LHCN-M2 (cell line): ENCODE data around the gene RAD54L2. TPM values are rescaled to one million over a fixed set of nuclear protein-coding genes. Genes with fewer than 3 reads are reported as not detected.
"Not testable (repeated sequence)": the region's sequence is repeated elsewhere in the genome, so short reads cannot be mapped to it uniquely, and the experiment has no call there.

ENCODE experiments used
- DNase-seq: peaks from one replicate; pipeline ENCODE4 v3.0.0-alpha.2; 2012; ENCODE audit warnings: low read depth
- polyA plus RNA-seq: library from polyadenylated mRNA; unstranded; fragments of >200 nt; gene quantifications from one replicate; pipeline ENCODE4 v1.2.1, GENCODE V29; 2012; ENCODE audit warnings: missing spikeins
- total RNA-seq: library from RNA; depleted of rRNA; stranded (reverse); fragments of >200 nt; gene quantifications from 2 replicates; pipeline ENCODE4 v1.2.3, GENCODE V29; 2014; rRNA removed

Gene RAD54L2
- total RNA-seq: 11.5 and 13.5 TPM in 2 replicates
- 5.3 TPM for polyA plus RNA-seq

DNA sequence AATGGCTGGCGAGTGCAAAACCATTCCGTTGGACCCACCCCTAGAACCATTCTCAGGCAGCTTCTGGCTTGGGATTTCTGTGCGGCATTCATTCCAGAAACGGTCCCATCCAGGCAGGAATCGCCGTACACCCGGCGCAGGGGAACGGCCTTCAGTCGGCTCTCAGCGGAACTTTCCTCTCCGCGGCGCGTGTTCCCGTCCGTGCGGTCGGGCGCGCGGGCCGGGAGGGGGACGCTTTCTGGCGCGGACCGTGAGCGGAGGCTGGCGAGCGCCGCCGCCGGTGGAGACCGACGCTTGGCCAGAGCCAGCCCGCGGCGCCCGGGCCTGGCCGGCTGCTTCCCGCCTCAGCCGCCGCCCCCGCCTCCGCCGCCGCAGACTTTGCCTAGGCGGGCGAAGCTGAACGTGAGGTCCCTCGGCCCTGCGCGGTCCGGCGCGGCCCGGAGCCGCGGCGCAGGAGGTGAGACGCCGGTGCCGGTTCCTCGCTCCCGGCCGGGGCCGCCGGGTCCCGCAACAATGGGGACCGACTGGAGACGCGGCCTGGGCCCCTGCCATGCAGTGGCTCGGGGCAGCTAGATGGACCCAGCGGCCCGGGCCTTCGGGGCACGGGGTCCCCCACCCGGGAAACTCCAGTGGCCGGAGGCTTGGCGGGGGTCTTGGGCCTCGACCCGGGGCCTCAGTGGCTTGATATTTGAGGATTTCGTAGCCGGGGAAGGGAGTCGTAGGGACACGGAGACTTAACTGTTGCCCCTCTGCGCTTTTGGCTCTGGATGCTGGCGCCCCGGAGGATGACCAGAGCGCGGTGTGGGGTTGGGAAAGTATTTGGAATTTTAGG lies at the start of gene RAD54L2:
RAD54L2 (plus strand) TSS at position 261 of the 832 bp plus-strand sequence. CDS start 51,702 bp downstream, outside the sequence.
- peak; percentile 79 for DNase-seq

GRCh38 chr3:51498876-51499738 lies 39.4 kb upstream of the RAD54L2 start:
- peak; percentile 91 for DNase-seq

DNA sequence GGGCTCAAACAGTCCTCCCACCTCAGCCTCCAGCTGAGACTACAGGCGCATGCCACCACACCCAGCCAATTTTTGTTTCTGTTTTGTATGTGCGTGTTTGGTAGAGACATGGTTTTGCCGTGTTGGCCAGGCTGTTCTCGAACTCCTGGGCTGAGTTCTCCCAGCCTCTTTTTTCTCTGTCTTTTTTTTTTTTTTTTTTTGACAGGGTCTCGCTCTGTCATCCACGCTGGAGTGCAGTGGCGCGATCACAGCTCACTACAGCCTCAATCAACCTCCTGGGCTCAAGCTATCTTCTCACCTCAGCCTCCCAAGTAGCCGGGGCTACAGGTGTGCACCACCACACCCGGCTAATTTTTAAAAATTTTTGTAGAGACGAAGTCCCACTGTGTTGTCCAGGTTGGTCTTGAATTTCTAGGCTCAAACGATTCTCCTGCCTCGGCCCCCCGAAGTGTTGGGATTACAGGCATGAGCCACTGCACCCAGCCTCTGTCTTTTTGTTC lies 37.8 kb upstream of the RAD54L2 start:
- DNase-seq: no peak

GRCh38 chr3:51501833-51502561 lies 36.5 kb upstream of the RAD54L2 start:
- peak; percentile 62 for DNase-seq

DNA sequence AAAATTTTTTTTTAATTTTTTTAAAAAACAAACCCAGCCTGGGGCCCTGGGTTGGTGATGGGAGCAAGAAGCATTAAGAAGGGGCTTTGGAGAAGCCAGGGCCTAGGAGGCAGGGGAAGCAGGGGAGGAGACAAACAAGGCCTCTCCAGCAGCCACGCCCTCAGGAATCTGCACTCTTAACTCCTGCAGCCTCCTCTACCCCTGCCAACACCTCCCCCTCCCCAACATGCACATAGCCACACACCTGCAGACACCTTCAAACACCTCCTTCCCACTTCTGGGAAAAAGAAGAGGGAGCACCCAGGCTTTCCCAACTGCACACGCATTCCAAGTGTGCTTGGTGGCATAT lies 36.0 kb upstream of the RAD54L2 start:
- no peak for DNase-seq

- no peak for DNase-seq
These were observed 35.5 kb upstream of the RAD54L2 start for GRCh38 chr3:51503007-51503406.

- DNase-seq: no peak
These were observed 30.3 kb upstream of the RAD54L2 start for GRCh38 chr3:51508255-51508654.

DNA sequence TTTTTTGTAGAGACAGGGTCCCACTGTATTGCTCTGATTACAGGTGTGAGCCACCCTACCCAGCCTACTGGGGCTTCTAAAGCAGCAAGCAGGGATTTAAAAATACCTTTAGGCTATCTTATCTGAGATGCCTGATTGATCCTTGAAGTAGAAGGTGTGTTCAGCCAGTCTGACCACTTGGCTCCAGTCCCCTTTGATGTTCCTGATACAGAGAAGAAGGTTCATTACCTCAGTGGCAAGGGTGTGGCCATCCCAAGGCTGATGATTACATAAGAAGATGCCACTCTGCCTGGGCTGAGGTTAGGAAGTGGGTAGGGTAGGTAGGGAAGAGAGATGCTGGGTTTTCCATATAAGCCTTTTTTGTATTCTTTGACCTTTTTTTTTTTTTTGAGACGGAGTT lies 27.5 kb upstream of the RAD54L2 start:
- no peak for DNase-seq

- DNase-seq: no peak
These were observed 24.3 kb upstream of the RAD54L2 start for GRCh38 chr3:51514210-51514609.

DNA sequence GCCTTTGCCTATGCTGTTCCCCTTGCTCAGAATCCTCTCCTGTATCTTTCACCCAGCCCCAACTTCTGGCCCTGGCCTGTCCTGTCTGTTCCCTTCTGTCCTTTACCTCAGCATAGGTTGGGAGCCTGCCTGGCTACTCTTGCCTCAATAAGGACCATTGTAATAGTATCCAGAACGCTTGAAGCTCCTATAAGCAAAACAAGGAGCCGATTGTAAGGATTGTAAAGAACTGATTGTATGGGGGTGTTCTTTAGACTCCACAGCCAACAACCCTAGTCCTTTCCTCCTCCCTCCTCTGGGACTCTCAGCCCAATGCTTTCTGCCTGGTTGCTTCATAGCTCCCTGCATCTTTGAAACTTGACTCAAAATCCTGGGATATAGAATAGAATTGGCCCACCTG lies 18.7 kb upstream of the RAD54L2 start:
- no peak for DNase-seq

DNA sequence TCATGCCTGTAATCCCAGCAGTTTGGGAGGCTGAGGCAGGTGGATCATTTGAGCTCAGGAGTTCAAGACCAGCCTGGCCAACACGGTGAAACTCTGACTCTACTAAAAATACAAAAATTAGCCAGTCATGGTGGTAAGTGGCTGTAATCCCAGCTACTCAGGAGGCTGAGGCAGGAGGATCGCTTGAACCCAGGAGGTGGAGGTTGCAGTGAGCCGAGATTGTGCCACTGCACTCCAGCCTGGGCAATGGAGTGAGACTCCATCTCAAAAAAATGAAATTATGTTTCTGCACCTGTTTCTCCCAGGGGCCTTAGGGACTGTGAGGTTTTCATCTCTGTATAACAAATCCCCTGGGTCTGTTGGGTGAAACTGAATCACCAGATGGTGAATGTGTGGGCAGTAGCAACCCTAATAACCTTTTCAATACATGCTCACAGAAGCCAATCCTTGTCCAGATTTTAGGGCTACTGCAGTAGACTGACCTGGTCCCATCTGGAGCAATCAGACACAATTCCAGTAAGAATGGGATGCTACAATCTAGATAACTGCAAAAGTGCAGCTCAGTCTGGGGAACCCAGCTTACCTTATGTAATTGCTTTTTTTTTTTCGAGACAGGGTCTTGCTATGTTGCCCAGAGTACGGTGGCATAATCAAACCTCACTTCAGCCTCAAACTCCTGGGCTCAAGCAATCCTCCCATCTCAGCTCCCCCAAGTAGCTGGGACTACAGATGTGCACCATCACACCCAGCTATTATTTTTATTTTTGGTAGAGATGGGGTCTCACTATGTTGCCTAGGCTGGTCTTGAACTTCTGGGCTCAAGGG lies 17.4 kb upstream of the RAD54L2 start:
- not testable (repeated sequence) for DNase-seq

DNA sequence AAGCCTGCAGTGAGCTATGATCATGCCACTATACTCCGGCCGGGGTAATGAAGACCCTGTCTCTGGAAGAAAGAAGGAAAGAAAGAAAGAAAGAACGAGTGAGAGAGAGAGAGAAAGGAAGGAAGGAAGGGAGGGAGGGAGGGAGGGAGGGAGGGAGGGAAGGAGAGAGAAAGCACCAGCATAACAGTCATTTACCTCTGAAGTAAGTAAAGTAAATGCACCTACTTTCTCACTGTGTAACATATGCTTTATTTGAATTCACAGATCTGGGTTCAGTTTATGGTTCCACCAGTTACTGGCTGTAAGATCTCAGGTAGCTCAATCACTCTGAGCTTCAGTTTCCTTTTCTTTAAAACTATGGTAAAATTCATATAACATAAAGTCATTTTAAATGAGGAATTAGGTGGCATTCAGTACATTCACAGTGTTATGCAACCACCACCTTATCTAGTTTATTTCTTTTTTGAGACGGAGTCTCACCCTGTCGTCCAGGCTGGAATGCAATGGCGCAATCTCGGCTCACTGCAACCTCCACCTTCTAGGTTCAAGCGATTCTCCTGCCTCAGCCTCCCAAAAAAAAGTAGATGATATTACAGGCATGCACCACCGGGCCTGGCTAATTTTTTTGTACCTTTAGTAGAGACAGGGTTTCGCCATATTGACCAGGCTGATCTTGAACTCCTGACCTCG lies 16.1 kb upstream of the RAD54L2 start:
- DNase-seq: no peak

DNA sequence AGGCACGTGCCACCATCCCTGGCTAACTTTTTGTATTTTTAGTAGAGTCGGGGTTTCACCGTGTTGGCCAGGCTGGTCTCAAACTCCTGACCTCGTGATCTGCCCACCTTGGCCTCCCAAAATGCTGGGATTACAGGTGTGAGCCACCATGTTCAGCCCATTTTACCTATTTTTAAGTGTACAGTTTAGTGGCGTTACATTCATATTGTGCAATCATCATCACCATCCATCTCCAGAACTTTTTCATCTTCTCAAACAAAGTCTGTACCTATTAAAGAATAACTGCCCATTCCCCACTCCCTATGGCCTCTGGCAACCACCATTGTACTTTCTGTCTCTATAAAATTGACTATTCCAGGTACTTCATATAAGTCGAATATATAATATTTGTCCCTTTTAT lies 13.6 kb upstream of the RAD54L2 start:
- DNase-seq: not testable (repeated sequence)

DNA sequence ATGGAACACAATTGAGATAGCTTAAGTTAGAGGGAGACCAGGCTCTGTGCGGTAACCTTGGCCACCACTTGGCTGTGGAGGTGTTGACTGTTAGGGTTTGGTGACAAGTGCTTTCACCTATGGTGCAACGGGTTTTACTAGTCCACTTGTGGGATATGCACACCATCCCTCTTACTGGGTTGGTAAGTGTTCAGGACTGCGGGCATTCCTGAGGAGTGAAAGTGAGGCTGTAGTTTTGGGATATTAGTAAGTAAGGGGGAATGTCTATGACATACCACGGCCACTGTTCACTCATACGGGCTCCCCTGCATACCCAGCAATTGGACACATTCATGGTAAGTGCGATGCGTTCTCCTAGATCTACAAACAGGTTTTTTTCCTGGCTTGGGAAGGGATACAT lies 8.0 kb upstream of the RAD54L2 start:
- DNase-seq: no peak

DNA sequence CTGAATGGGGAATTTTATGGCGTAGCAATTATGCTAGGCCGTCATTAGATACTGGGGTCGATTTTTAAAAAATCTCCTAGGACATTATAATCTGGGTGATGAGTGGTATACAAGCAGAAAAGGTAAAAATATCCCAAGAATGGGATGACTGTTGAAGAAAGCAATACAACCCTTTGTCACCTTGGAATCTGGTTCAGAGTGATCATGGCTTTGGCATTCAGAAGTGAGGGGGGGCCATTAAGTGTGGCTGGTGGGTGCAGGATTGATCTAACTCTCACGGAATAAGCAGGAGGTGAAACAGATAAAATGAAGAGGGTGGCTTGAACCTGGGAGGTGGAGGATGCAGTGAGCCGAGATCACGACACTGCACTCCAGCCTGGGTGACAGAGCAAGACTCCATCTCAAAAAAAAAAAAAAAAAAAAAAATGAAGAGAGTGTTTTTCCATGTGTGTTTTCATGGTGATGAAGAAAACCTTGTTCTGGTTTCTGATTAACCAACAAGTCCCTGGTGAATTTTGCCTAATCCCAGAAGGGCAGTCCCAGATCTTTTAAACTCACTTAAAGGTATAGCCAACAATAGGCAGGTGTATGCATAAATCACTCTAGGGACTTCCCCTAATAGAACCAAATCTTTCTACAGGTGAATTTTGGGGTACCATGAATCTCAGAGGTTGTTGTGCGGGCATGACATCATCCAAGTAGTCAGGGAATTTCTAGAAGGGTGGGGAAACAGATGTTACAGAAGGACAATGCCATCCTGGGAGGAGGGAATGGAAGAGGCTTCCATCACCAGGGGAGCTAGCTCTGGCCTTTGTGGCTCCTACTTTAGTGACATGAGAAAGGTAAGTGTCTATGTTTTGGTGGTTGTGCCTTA lies 3.1 kb upstream of the RAD54L2 start:
- DNase-seq: no peak

DNA sequence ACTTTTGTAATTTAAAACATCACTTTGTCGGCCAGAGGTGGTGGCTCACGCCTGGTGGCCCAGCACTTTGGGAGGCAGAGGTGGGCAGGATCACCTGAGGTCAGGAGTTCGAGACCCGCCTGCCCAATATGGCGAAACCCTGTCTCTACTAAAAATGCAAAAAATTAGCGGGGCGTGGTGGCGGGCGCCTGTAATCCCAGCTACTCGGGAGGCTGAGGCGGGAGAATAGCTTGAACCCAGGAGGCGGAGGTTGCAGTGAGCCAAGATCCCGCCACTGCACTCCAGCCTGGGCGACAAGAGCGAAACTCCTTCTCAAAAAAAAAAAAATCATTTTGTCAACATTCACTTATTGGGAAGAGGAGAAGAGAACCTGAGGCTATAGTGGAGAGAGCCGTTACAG lies 888 bp upstream of the RAD54L2 start:
- not testable (repeated sequence) for DNase-seq

DNA sequence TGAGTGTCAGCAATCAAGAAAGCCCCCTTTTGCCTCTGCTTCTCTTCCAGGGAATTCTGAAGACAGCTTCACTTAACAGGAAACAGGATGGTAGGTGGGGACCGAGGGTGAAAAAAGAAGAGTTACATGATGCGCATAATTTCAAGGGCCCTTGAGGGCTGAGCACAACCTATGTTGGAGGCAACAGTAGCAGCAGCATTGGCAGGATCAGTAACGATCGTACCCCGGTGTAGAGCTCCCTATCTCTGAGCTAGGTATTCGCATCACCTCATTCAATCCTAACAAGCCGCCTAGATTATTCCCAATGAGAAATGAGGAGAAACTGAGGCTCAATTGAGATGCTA lies 432 bp upstream of the RAD54L2 start:
- DNase-seq: no peak

GRCh38 chr3:51539291-51539941 lies 897 bp downstream of the RAD54L2 start:
- peak; percentile 64 for DNase-seq

DNA sequence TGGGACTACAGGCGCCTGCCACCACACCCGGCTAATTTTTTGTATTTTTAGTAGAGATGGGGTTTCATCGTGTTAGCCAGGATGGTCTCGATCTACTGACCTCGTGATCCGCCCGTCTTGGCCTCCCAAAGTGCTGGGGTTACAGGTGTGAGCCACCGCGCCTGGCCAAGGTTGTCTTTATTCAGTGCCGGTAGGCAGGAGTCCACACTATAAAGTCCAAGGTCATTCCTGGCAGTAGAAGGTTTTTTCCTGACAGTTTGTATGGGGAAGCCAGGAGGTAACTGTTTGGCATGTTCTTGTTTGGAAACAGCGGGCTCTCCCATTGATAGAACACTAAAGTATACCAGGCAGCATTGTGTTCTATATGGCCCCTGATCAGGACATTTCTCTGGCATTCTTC lies 4.1 kb downstream of the RAD54L2 start:
- not testable (repeated sequence) for DNase-seq
